HEK293 (cell line): Measurements from ENCODE around the gene PABPN1L.

Source experiments
- ZNF792 ChIP-seq: fragments of 450-650 bp; formaldehyde crosslinking; IDR thresholded peaks from 2 replicates; pipeline ENCODE4 v1.5.1; 2016; ENCODE audit warnings: missing biosample characterization, missing genetic modification characterization
- TF ChIP-seq, protein P1 (sequence below): fragments of 450-650 bp; formaldehyde crosslinking; IDR thresholded peaks from 2 replicates; pipeline ENCODE4 v1.5.1; 2016; ENCODE audit warnings: missing biosample characterization, missing genetic modification characterization

DNA sequence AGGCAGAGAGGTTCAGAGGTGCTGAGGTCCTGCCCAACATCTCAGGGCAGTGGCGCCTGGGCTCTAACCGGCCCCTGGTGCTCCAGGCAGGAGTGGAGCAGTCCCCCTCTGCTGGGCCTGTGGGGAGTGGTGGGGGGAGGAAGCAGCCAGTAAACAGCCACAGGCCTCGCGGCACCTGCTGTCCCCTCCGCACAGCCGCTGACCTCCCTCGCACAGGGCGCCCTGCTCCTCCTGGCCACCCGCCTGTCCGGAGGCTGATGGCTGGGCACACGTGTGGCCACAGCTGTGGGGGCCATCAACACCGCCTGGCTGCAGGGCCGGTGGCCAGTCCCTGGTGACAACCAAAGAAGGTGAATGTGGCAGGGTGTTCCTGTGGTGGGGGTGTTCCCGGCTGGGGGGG lies 36.8 kb upstream of the PABPN1L start:
- TF ChIP-seq, protein P1, sequence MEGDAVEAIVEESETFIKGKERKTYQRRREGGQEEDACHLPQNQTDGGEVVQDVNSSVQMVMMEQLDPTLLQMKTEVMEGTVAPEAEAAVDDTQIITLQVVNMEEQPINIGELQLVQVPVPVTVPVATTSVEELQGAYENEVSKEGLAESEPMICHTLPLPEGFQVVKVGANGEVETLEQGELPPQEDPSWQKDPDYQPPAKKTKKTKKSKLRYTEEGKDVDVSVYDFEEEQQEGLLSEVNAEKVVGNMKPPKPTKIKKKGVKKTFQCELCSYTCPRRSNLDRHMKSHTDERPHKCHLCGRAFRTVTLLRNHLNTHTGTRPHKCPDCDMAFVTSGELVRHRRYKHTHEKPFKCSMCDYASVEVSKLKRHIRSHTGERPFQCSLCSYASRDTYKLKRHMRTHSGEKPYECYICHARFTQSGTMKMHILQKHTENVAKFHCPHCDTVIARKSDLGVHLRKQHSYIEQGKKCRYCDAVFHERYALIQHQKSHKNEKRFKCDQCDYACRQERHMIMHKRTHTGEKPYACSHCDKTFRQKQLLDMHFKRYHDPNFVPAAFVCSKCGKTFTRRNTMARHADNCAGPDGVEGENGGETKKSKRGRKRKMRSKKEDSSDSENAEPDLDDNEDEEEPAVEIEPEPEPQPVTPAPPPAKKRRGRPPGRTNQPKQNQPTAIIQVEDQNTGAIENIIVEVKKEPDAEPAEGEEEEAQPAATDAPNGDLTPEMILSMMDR (tag by site-specific recombination), result no peak
- TF ChIP-seq ZNF792 (tag by site-specific recombination), result no peak
